ENCODE measurements around the gene VPS35. TPM values are rescaled to one million over a fixed set of nuclear protein-coding genes. Genes with fewer than 3 reads are reported as not detected.

The VPS35 gene
- total RNA-seq: 94.7 and 114 TPM in 2 replicates

DNA sequence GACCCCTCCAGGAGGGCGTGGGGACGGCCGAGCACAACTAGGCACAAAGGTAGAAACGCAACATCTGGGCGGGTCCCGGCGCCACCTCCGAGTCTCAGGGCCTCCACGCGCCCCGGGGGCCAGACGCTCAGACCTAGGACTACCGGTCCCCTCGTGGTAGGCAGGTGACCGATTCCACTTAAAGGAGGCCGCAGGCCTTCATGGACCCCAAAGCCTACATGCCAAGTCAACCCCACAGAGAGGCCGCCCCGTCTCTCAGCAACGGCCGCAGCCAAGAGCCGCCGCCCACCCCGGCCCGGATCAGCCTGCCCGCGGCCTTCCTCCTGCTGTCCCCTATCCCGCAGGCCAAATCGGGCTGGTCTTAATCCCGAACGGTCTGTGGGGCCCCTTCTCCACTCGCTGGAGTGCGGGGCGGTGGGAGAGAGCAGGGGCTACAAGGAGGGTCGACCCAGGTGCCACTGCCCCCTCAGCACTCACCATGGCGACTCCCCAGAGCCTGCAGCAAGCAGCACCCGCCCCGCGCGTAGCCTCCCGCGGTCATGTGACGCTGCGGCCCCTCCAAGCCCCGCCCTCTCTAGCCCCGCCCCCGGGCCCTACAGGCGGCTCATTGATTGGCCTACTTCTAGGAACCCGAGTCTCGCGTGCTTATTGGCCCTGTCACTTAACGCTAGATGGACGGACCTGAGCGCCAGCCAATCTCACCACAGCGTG is at the start of gene VPS35:
Gene VPS35, minus strand, starts transcription at position 525 of the 711 bp plus-strand sequence. Its CDS starts 45 bp downstream, at position 480.

DNA sequence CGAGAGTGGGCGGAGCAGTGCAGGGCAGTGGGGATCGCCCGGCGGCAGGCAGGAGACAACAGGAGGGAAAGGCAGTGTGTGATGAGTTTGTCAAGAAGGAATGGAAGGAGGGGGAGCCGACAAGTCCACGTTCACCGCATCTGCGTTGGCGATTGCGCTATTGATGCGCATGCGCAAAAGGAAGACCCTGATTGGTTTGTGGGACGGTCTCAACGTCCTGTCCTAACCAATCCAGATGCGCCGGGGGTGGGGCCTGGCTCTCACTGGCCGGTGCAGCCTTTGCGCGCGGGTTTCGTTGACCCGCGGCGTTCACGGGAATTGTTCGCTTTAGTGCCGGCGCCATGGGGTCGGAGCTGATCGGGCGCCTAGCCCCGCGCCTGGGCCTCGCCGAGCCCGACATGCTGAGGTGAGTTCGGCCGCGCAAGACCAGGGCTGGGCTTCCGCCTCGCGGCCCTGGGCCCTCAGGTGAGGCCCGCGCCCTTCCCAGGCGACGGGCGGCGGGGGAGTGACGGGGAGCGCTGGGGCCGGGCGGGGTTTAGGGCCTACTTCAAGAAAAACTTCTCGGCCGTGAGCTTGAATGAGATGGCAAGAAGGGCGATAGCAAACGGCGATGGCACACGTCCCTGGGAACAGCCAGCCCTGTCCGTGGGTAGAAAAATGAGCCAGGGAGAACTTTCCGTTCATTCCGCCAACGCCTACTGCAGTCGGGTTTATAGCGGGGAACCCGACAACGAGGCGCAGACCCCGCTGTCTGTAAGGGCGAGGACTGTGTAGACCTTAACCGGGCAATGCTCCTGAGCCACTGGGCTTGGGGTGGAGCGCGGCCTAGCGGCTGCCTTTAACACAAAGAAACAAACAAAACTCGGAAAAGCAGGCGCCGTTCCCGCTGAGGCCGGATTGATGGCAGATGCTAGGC is 645 bp upstream of the VPS35 start, which contains the start of gene ORC6:
Gene ORC6, plus strand, starts transcription at position 295 of the 916 bp plus-strand sequence. Its CDS starts 47 bp downstream, at position 342.

DNA sequence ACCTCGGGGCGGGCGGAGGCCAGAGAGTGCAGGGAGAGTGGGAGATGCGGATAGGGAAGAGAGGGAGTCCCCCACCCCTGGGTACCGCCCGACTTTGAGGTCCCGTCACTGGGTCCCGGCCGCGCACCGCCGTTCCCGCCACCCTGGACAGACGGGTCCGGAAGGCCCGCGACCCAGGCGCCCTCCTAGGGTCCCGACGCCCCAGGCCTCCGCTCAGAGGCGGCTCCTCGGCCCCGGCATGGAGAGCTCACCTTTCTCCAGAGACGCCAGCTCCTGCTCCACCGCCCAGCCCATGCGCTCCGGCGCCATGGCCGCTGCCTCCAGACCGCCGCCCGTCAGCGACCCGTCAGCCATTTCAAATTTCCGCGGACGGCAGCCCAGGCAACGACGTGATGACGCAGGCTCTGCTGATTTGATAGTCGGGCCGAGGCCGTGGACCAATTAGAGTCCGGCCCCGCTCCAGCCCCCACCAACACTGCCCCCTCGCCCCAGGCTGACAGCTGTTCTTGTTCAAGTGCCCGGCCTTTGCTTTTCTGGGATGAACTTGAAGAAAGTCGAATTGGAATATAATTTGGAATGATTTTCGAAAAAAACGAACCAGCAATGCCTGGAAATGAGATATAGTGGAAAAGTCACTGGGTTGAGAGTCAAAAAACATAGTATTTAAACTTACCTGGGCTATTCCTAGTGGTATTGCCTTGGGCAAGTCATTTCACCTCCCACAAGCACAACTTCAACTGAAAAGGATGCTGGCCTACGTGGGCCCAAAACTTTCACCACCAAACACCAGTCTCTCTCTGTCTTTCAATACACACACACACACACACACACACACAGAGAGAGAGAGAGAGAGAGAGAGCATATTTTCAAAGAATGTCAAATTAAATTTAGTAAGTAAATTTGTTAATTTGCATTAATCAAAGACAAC is 67.7 kb downstream of the VPS35 start, which contains the start of gene SHCBP1:
Gene SHCBP1, minus strand, starts transcription at position 374 of the 928 bp plus-strand sequence. Its CDS starts 20 bp downstream, at position 354.

Other genes starting within 250 kb of the VPS35 start
- 10.8 and 23.8 TPM in 2 replicates for gene SHCBP1, start 67.8 kb downstream of the VPS35 start, total RNA-seq
- gene ORC6, start 481 bp upstream of the VPS35 start, total RNA-seq: 8.4 and 28.1 TPM in 2 replicates
- 0.16 TPM in 1 of 2 replicates, not detected in the other for gene MYLK3, start 59.2 kb upstream of the VPS35 start, total RNA-seq
- 5.5 and 7.4 TPM in 2 replicates for gene C16orf87, start 142.0 kb upstream of the VPS35 start, total RNA-seq
- 47.4 and 48.8 TPM in 2 replicates for gene GPT2, start 195.2 kb upstream of the VPS35 start, total RNA-seq

Data from hair follicular keratinocyte (primary cell).